ENCODE measurements around the gene FETUB.
"Not testable (repeated sequence)": the region's sequence is repeated elsewhere in the genome, so short reads cannot be mapped to it uniquely, and the experiment has no call there.

The FETUB gene

GRCh38 chr3:186613637-186614265 is 26.4 kb upstream of the FETUB start:
- DNase-seq, result no peak

GRCh38 chr3:186614266-186614596 is 26.0 kb upstream of the FETUB start:
- DNase-seq, result no peak

DNA sequence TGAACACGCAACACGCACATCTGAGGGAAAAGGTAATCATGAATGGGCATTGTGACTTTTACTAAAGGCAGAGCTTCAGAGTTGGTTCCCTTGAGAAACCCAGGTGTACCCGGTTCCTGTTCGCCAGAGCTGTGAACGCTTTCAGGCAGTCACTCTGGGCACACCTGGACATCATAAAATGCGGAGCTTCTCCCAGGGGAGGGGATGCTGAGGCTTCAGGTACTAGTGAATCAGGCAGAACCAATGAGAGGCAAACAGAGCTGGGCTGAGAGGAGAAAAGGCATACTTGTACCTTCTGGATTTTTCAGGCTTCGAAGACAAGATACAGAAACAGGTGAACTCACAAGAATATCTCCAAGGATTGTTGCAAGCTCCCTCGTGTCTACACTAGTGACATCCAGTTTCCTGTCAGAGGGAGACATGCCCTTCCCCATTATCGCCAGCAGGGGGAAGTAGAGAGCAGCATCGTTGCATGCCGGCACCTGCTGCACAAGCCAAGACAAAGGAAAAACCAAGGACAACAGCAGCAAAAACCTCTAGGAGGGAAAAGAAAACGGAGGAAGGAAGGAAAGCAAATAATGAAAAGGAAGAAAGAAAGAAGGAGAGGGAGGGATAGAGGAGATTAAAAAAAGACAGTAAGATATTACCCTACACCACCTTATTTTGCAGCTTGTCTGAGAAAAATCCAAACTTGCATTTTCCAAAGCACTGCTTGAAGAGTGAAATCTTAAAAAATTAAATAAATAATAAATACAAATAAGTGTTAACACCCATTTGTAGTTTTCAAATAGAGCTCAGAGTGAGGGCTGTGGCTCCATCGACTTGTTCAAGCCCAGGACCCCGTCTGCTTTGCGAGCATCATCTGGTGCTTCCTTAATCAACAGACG is 25.4 kb upstream of the FETUB start:
- DNase-seq, result peak; percentile 56

DNA sequence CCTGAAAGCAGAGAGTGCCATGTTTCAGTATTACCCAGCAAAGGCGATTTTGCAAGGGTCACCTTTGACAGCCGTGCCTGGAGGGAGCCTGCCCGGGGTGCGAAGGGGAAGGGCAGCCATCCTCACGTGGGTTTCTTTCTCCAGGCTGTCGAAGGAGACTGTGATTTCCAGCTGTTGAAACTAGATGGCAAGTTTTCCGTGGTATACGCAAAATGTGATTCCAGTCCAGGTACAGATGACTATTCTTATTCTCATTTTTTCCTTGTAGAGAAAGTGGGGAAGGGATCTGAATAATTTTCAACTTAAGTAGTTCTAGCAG is 23.9 kb upstream of the FETUB start:
- DNase-seq, result no peak

GRCh38 chr3:186617036-186617946 is 22.9 kb upstream of the FETUB start:
- DNase-seq, result peak; percentile 96

GRCh38 chr3:186618318-186618938 is 21.8 kb upstream of the FETUB start:
- no peak for DNase-seq

DNA sequence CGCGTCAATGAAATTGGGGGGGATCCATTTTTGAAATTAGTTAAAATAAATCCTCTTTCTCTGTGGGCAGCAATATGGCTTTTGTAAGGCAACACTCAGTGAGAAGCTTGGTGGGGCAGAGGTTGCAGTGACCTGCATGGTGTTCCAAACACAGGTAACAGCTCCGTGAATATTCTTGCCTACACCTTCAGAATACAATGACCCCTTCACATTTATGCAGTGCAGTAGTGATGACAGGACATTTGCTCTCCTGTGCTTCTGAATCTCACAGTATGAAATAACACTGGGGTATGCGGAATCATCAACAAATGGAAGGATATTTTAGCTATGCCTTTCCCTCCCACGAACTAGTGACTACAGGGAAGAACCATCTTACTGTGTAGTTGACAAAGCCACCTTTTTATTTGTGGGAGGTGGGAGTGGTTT is 20.4 kb upstream of the FETUB start:
- no peak for DNase-seq

DNA sequence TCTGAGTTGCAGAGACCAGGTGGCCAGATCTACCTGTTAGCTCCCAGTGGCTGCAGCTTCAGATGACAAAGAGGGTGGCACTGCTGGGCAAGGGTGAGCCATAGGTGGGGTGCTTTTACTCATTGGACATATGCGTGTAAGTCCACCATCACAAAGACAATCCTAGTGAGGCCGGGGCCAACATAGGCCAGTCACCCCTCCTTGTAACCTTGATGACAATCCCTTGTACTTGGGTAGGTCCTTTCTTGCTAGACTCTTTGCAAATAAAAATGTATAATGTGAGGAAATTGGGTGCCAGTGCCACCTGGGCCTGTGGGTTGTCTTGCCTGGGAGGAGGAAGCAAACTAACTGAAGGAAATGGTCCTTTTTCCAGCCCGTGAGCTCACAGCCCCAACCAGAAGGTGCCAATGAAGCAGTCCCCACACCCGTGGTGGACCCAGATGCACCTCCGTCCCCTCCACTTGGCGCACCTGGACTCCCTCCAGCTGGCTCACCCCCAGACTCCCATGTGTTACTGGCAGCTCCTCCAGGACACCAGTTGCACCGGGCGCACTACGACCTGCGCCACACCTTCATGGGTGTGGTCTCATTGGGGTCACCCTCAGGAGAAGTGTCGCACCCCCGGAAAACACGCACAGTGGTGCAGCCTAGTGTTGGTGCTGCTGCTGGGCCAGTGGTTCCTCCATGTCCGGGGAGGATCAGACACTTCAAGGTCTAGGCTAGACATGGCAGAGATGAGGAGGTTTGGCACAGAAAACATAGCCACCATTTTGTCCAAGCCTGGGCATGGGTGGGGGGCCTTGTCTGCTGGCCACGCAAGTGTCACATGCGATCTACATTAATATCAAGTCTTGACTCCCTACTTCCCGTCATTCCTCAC is 19.7 kb upstream of the FETUB start:
- no peak for DNase-seq

GRCh38 chr3:186621894-186622650 is 18.1 kb upstream of the FETUB start:
- DNase-seq, result no peak

GRCh38 chr3:186622651-186623310 is 17.4 kb upstream of the FETUB start:
- DNase-seq, result no peak

- no peak for DNase-seq
These were observed 15.6 kb upstream of the FETUB start for GRCh38 chr3:186624598-186624997.

- no peak for DNase-seq
These were observed 14.6 kb upstream of the FETUB start for GRCh38 chr3:186625600-186626042.

GRCh38 chr3:186626254-186626847 is 13.8 kb upstream of the FETUB start:
- no peak for DNase-seq

DNA sequence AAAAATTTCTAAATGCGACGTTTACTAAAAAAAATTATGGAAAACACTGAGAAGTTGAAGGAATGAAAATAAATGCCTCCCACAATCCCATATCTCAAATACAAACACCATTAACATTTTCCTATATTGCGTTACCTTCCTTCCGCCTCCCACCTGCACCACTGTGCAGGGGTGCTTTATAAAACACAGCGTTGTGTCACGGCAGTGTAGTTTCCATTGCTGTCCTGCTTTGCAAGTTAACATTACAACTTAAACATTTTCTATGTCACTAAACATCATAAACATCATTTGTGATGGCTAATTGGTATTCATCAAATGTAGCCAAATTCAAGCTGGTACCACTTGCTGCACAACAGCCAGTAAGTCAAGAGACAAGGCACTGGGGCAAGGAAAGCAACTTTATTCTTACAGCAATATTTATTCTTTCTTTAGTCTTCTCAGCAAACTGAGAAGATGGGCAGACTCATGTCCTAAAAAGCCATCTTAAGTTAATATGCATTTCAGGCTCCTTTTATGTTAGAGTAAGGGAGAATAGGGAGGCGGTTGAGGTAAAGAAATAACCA is 12.3 kb upstream of the FETUB start:
- DNase-seq, result no peak

DNA sequence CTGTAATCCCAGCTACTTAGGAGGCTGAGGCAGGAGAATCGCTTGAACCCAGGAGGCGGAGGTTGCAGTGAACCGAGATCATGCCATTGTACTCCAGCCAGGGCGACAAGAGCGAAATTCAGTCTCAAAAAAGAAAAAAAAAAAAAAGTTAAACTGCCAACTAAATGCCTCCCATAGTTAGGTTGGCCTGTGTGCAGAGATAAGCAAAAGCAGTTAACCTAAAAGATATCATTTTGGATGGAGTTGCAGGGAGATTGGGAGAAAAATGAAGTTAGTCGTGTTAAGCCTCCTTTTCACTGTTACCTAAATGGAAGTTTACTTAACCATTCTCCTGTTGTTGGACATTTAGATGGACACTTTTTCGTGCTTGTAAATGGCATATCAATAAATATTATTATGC is 11.4 kb upstream of the FETUB start:
- DNase-seq, result no peak

DNA sequence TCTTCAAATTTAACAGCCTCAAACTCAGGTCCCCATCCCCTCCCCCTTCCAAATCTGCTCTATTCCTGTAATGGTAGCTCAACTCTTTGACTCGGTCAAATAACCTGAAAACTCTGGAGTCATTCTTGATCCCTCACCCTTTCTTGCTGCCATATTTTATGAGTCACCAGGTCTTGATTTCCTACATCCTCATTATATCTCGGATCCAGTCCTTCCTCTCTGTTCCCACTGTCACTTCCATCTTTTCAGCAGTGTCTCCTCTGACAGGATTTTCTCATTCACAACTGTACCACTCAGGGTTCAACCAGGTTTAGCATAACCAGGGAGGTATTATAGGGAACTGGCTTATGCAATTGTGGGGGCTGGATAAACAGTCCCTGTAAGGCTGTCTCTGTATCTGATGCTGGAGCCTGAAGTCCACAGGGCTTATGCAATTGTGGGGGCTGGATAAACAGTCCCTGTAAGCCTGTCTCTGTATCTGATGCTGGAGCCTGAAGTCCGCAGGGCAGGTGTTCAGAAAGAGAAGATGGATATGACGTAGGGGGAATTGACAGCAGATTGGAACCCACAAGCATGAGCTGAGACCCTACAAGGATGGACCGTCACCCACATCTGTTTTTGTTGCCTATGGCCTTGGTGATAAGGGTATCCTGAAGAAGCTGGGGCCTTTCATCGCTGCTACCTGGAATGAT is 9.1 kb upstream of the FETUB start:
- DNase-seq, result no peak

- DNase-seq, result no peak
These were observed 6.7 kb upstream of the FETUB start for GRCh38 chr3:186633481-186633880.

DNA sequence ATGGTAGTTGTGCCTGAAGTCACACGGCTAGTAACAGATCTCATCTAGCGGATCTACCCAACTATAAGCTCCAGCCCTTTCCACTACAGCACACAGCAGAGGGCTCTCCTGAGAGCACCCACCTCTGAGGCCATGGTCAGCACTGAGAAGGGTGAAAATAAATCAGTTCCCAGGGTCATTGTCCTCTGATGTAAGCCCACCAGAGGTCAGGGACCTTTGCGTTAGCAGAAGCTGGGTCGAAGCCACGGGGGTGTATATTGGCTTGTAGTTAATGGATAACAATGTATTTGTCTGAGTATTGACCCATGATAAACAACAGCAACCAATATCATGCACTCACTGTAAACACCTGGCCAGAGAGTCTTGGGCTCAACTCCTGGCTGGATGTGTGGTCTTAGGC is 6.0 kb upstream of the FETUB start:
- DNase-seq, result not testable (repeated sequence)

- DNase-seq, result no peak
These were observed 4.7 kb upstream of the FETUB start for GRCh38 chr3:186635532-186635931.
